OCI-LY7 (cell line): ENCODE results near the gene CUBN. TPM values are rescaled to one million over a fixed set of nuclear protein-coding genes. Genes with fewer than 3 reads are reported as not detected.

Experiments used
- BruUV-seq: library from RNA; stranded (reverse); fragments of 400-500 nt; replicated peaks from 2 replicates; lab custom pipeline; 2021; lab: Mats Ljungman, UMichigan
- CTCF ChIA-PET: fragments of 300-600 bp; sonication (Branson Sonifier 250); formaldehyde crosslinking; loops from one replicate; lab custom pipeline; 2022; ENCODE audit warnings: antibody characterized with exemption; ENCODE audit not compliant: unreplicated experiment; lab: Charles Lee
- POLR2A ChIA-PET: fragments of 300-600 bp; sonication (Branson Sonifier 250); formaldehyde crosslinking; loops from one replicate; lab custom pipeline; 2022; ENCODE audit warnings: antibody characterized with exemption; lab: Charles Lee
- DNase-seq: peaks from one replicate; pipeline ENCODE4 v3.0.0-alpha.2; 2015; ENCODE audit warnings: low spot score
- H2AFZ ChIP-seq: fragments of 200-600 bp; sonication (generic), shearing (Covaris generic); 2 replicates; pipeline ENCODE4 v1.6.1; 2014; ENCODE audit warnings: mild to moderate bottlenecking, antibody characterized with exemption, low read length, moderate library complexity
- H3K27ac ChIP-seq: fragments of 200-600 bp; sonication (generic); 2 replicates; pipeline ENCODE4 v1.5.1; 2014; ENCODE audit warnings: mixed run types, low read depth, mild to moderate bottlenecking, moderate library complexity, low read length, inconsistent platforms; ENCODE audit not compliant: poor library complexity, severe bottlenecking
- H3K36me3 ChIP-seq: fragments of 200-600 bp; sonication (generic); 2 replicates; pipeline ENCODE4 v1.6.1; 2014; ENCODE audit warnings: mild to moderate bottlenecking, antibody characterized with exemption, low read length, moderate library complexity, mixed read lengths; ENCODE audit not compliant: insufficient read depth
- H3K4me1 ChIP-seq: fragments of 200-600 bp; sonication (generic); 2 replicates; pipeline ENCODE4 v1.5.1; 2014; ENCODE audit warnings: mild to moderate bottlenecking, low read length; ENCODE audit not compliant: insufficient read depth, poor library complexity, severe bottlenecking
- H3K4me2 ChIP-seq: fragments of 200-600 bp; sonication (generic); 2 replicates; pipeline ENCODE4 v1.6.1; 2014; ENCODE audit warnings: mild to moderate bottlenecking, low read length
- H3K4me3 ChIP-seq: fragments of 200-600 bp; sonication (generic); 2 replicates; pipeline ENCODE4 v1.5.1; 2014; ENCODE audit warnings: mild to moderate bottlenecking, low read depth, low read length; ENCODE audit not compliant: poor library complexity, severe bottlenecking
- H3K79me2 ChIP-seq: fragments of 200-600 bp; sonication (generic); 2 replicates; pipeline ENCODE4 v1.6.1; 2016; ENCODE audit warnings: low read depth, mild to moderate bottlenecking, low read length, moderate library complexity, mixed read lengths; ENCODE audit not compliant: insufficient read depth
- H3K9me2 ChIP-seq: fragments of 200-600 bp; sonication (generic); 2 replicates; pipeline ENCODE4 v1.6.1; 2016; ENCODE audit warnings: mild to moderate bottlenecking, low read length, mixed read lengths; ENCODE audit not compliant: insufficient read depth
- H3K9me3 ChIP-seq: fragments of 200-600 bp; sonication (generic); 2 replicates; pipeline ENCODE4 v1.6.1; 2014; ENCODE audit warnings: mild to moderate bottlenecking, mixed run types, low read length, mixed read lengths
- H4K20me1 ChIP-seq: fragments of 200-600 bp; sonication (generic); 2 replicates; pipeline ENCODE4 v1.6.1; 2014; ENCODE audit warnings: mild to moderate bottlenecking, antibody characterized with exemption, low read length, moderate library complexity, mixed read lengths; ENCODE audit not compliant: insufficient read depth
- EZH2phosphoT487 ChIP-seq: fragments of 200-600 bp; sonication (generic); IDR thresholded peaks from 2 replicates; pipeline ENCODE4 v1.6.1; 2018; ENCODE audit warnings: low read depth, borderline replicate concordance, mild to moderate bottlenecking, mixed run types, antibody characterized with exemption, low read length, moderate library complexity, mixed read lengths
- intact Hi-C: fragments of 100-400 bp; cut with micrococcal nuclease; formaldehyde crosslinking; loops from one replicate; pipeline ENCODE4 v1.10.0; 2022; ENCODE audit not compliant: unreplicated experiment
- total RNA-seq, 2 experiments: library from RNA; depleted of rRNA in 1 of 2; stranded (reverse); fragments of >200 nt in 1 of 2; shearing (Covaris generic) in 1 of 2; gene quantifications; 2 replicates each; pipeline ENCODE4 v1.2.3, GENCODE V29; 2014 to 2022
- TF ChIP-seq, protein P1 (sequence below): fragments of 200-600 bp; sonication (generic); conservative IDR thresholded peaks from 2 replicates; pipeline ENCODE4 v1.5.1; 2014; ENCODE audit warnings: mild to moderate bottlenecking, antibody characterized with exemption, low read length, moderate library complexity, mixed read lengths

The CUBN gene
- total RNA-seq, 2 experiments from 2014 or later: 0.13 to 0.25 TPM

DNA sequence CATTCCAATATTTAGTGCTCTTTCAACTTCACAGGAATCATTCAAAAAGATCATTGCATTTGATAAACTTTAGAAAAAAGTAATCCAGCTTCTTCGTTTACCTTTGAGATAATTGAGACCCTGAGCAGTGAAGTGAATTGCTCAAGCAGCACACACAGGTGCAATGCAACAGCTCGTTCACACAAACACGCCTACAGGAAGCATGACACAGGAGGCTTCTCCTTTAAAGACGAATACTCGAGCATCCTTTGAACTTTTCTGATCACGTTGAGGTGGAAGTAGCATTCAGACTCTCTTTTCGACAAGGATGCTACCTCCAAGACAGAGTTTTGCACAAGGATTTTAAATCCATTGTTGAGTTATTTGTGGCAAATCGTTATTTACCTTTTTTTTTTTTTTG lies 294.4 kb downstream of the CUBN start:
- no peaks in the 10 kb centered on the region for H4K20me1 ChIP-seq
- H3K79me2 ChIP-seq: no peaks in the 10 kb centered on the region
- BruUV-seq: no TSS peak
- intact Hi-C loops: no loop called here
- 0 out of 2 replicates have a peak overlapping the region, but pooled peaks have one; percentile 40 for H2AFZ ChIP-seq
- no peak overlapping the region for H3K27ac ChIP-seq
- no peaks in the 10 kb centered on the region for H3K9me3 ChIP-seq
- DNase-seq: peak; percentile 39
- H3K36me3 ChIP-seq: no peaks in the 10 kb centered on the region
- TF ChIP-seq, protein P1, sequence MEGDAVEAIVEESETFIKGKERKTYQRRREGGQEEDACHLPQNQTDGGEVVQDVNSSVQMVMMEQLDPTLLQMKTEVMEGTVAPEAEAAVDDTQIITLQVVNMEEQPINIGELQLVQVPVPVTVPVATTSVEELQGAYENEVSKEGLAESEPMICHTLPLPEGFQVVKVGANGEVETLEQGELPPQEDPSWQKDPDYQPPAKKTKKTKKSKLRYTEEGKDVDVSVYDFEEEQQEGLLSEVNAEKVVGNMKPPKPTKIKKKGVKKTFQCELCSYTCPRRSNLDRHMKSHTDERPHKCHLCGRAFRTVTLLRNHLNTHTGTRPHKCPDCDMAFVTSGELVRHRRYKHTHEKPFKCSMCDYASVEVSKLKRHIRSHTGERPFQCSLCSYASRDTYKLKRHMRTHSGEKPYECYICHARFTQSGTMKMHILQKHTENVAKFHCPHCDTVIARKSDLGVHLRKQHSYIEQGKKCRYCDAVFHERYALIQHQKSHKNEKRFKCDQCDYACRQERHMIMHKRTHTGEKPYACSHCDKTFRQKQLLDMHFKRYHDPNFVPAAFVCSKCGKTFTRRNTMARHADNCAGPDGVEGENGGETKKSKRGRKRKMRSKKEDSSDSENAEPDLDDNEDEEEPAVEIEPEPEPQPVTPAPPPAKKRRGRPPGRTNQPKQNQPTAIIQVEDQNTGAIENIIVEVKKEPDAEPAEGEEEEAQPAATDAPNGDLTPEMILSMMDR: no peak
- no peak for TF ChIP-seq EZH2phosphoT487
- ChIA-PET POLR2A (interaction anchor here (0.7 to 1.8 kb wide), 2 partner anchors 18 to 22 kb away, joined by 3 to 11 read pairs; partner anchors contain the start of gene RSU1), CTCF (no interaction called here)
- peak overlapping the region; percentile 11; the same call in 1 of the 2 replicates for H3K4me2 ChIP-seq
- H3K4me1 ChIP-seq: peaks cover 5% of the 10 kb centered on the region
- no peaks in the 10 kb centered on the region for H3K9me2 ChIP-seq
- H3K4me3 ChIP-seq: no peak overlapping the region

GRCh38 chr10:16832351-16833080 lies 297.1 kb downstream of the CUBN start:
- TF ChIP-seq EZH2phosphoT487: no peak
- TF ChIP-seq, protein P1: no peak
- H2AFZ ChIP-seq: no peak overlapping the region
- POLR2A ChIA-PET: no interaction called here
- no TSS peak for BruUV-seq
- intact Hi-C loops: no loop called here
- no peaks in the 10 kb centered on the region for H4K20me1 ChIP-seq
- H3K27ac ChIP-seq: no peak overlapping the region
- H3K9me3 ChIP-seq: no peaks in the 10 kb centered on the region
- no peaks in the 10 kb centered on the region for H3K79me2 ChIP-seq
- H3K4me2 ChIP-seq: no peak overlapping the region
- no peaks in the 10 kb centered on the region for H3K9me2 ChIP-seq
- H3K4me1 ChIP-seq: peaks cover 5% of the 10 kb centered on the region
- H3K4me3 ChIP-seq: no peak overlapping the region
- CTCF ChIA-PET: no interaction called here
- no peaks in the 10 kb centered on the region for H3K36me3 ChIP-seq
- no peak for DNase-seq

- Histone ChIP-seq H3K79me2 (no peaks in the 10 kb centered on the region), H3K36me3 (no peaks in the 10 kb centered on the region), H2AFZ (no peak overlapping the region), H3K9me2 (no peaks in the 10 kb centered on the region), H3K9me3 (no peaks in the 10 kb centered on the region), H4K20me1 (no peaks in the 10 kb centered on the region), H3K4me2 (no peak overlapping the region), H3K4me1 (no peaks in the 10 kb centered on the region), H3K4me3 (no peak overlapping the region), H3K27ac (no peak overlapping the region)
- ChIA-PET POLR2A (no interaction called here), CTCF (no interaction called here)
- BruUV-seq: no TSS peak
- DNase-seq: no peak
- TF ChIP-seq EZH2phosphoT487: no peak
- TF ChIP-seq, protein P1: no peak
- intact Hi-C loops: loop anchor here (2.0 to 5.0 kb wide), 2 partner anchors 428 to 604 kb away; no protein-coding TSS in a partner anchor
Measured at GRCh38 chr10:16828701-16829175, 300.9 kb downstream of the CUBN start.
